Right lobe of liver (tissue), 6 donors: ENCODE results near the gene OSMR. TPM values are rescaled to one million over a fixed set of nuclear protein-coding genes. Genes with fewer than 3 reads are reported as not detected.

Source experiments
- ATAC-seq, 4 donors: fragments of 200-7000 bp; cut with Tn5 transposase; one replicate each; pipeline ENCODE4 v1.9.1; 2020; ENCODE audit warnings: mild to moderate bottlenecking in 4 of 4, moderate library complexity in 4 of 4
- DNase-seq, 3 donors: peaks; one replicate each; pipeline ENCODE4 v3.0.0-alpha.2; 2020
- H3K27ac ChIP-seq, 3 donors: fragments of 200-600 bp; one replicate each; pipeline ENCODE4 v1.8.0; 2022
- H3K27me3 ChIP-seq, 2 donors: fragments of 200-600 bp; one replicate each; pipeline ENCODE4 v1.8.0; 2022
- H3K36me3 ChIP-seq, 4 donors: fragments of 200-600 bp; sonication (generic) in 1 of 4; one replicate each; pipeline versions ENCODE4 v1.5.1 to v1.8.0; 2017 to 2022; ENCODE audit warnings: control low read depth in 1 of 4
- H3K4me1 ChIP-seq, 4 donors: fragments of 200-600 bp; sonication (generic) in 1 of 4; one replicate each; pipeline versions ENCODE4 v1.5.1 to v1.8.0; 2017 to 2022; ENCODE audit warnings: control low read depth in 1 of 4
- H3K4me3 ChIP-seq, 3 donors: fragments of 200-600 bp; one replicate each; pipeline ENCODE4 v1.8.0; 2022
- H3K9me3 ChIP-seq, 4 donors: fragments of 200-600 bp; sonication (generic) in 1 of 4; one replicate each; pipeline versions ENCODE4 v1.5.1 to v1.8.0; 2017 to 2022; ENCODE audit warnings: control low read depth in 1 of 4
- POLR2A ChIP-seq: fragments of 450-650 bp; IDR thresholded peaks from one replicate; pipeline ENCODE4 v1.6.1; 2017; ENCODE audit warnings: antibody characterized with exemption, mild to moderate bottlenecking
- WGBS: methylation state at CpG from one replicate; pipeline ENCODE4 v1.1.6; 2018; ENCODE audit warnings: low coverage, low lambda C conversion rate; ENCODE audit not compliant: insufficient coverage; ENCODE audit errors: missing lambda C conversion rate; 5-methylcytosine and 5-hydroxymethylcytosine counted together
- intact Hi-C, 2 donors: fragments of 100-400 bp; cut with DNase I; formaldehyde crosslinking; loops; one replicate each; pipeline versions ENCODE4 v1.11.2 to v1.14.1; 2022
- total RNA-seq, 6 experiments: library from RNA; depleted of rRNA in 2 of 6; stranded (reverse); fragments of >200 nt in 2 of 6; fragmentation: NEBNext Ultra II Directional in 3 of 6; extraction: Animal tissue kit (Norgen Biotek cat#: 25700) in 3 of 6; gene quantifications; one replicate each; pipeline versions ENCODE4 v1.1.0 to v1.2.4, GENCODE V29; 2016 to 2023
- TF ChIP-seq, protein P1 (sequence below), 4 donors: fragments of 200-600 bp in 3 of 4; fragments of 450-650 bp in 1 of 4; IDR thresholded peaks; one replicate each; pipeline versions ENCODE4 v1.5.1 to v1.8.0; 2016 to 2022; ENCODE audit warnings: antibody characterized with exemption in 4 of 4, mild to moderate bottlenecking in 2 of 4
- donor health status: DM: no; HTN: yes; CAD: no.
- donor health status: DM: no; HTN: no; CAD: no.
- donor health status: DM: no; HTN: no; CAD: no.
- donor health status: DM: no; HTN: yes; CAD: no.
- donor health status: DM: no; HTN: yes; CAD: no.

The OSMR gene
- total RNA-seq, 6 experiments from 2014 or later, result 3.9 to 44.8 (median 12.2) TPM

GRCh38 chr5:38921174-38921573 lies 75.4 kb downstream of the OSMR start:
- Histone ChIP-seq H3K9me3 (no peaks in the 10 kb centered on the region), H3K27me3 (no peaks in the 10 kb centered on the region), H3K27ac (no peak overlapping the region), H3K4me3 (no peak overlapping the region), H3K4me1 (no peaks in the 10 kb centered on the region), H3K36me3 (peaks cover 0 to 8% (median 2%) of the 10 kb centered on the region in 4 donors)
- no peak for ATAC-seq
- intact Hi-C loops, result no loop called here
- DNase-seq, result no peak
- 67% methylated on average over 1 of the region's 1 CpG for WGBS
- TF ChIP-seq, protein P1, sequence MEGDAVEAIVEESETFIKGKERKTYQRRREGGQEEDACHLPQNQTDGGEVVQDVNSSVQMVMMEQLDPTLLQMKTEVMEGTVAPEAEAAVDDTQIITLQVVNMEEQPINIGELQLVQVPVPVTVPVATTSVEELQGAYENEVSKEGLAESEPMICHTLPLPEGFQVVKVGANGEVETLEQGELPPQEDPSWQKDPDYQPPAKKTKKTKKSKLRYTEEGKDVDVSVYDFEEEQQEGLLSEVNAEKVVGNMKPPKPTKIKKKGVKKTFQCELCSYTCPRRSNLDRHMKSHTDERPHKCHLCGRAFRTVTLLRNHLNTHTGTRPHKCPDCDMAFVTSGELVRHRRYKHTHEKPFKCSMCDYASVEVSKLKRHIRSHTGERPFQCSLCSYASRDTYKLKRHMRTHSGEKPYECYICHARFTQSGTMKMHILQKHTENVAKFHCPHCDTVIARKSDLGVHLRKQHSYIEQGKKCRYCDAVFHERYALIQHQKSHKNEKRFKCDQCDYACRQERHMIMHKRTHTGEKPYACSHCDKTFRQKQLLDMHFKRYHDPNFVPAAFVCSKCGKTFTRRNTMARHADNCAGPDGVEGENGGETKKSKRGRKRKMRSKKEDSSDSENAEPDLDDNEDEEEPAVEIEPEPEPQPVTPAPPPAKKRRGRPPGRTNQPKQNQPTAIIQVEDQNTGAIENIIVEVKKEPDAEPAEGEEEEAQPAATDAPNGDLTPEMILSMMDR (IDR thresholded peaks at IDR 0.05), result no peak
- TF ChIP-seq POLR2A, result no peak

- TF ChIP-seq POLR2A, result no peak
- TF ChIP-seq, protein P1 (IDR thresholded peaks at IDR 0.05), result peak; percentile 38 to 76 (median 64)
- no peaks in the 10 kb centered on the region for H3K27me3 ChIP-seq
- H3K4me3 ChIP-seq, result no peak overlapping the region
- H3K27ac ChIP-seq, result no peak overlapping the region
- DNase-seq (peak in 2 of 3 donors; percentile 34 to 54), ATAC-seq (peak; percentile 85 to 89 (median 86))
- H3K36me3 ChIP-seq, result peaks cover 0 to 8% (median 2%) of the 10 kb centered on the region in 4 donors
- no peaks in the 10 kb centered on the region for H3K4me1 ChIP-seq
- 0% methylated on average over 1 of the region's 1 CpG for WGBS
- H3K9me3 ChIP-seq, result no peaks in the 10 kb centered on the region
- intact Hi-C loops, result no loop called here
These were observed 76.4 kb downstream of the OSMR start for GRCh38 chr5:38922199-38922598.

DNA sequence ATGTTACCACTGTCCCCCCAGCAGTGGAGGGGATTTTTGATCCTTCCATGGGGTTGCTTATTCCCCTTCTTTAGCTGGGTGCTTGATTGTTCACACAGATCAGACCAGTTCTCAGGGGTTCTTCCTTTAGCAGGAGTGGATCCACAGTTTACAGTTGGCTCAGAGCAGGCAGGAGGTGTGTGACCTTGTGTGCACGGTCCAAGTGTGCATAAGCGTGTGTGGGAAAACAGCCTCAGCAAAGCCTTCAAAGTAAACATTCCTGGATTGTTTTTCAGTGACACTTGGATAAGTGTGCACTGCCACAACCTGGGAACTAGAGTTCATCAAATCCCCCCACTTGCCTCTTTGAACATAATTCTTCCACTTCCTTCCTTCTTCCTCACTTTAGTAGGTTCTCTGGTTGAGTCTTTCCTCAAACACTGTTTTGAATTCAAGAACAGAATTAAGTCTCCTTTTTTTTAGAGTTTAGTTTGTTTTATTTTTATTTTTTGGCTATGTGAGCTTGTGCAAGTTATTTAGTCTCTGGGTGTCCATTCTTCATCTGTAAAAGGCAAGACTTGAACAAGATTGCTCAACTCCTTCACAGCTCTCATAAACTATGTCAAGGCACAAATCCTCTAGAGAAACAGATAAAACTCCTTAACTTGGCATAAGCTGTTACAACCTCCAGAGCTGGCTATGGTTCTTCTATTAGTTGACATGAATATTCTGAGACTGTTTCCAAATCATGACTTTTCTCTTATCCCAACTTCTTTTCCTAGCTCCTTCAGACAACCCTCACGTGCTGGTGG lies 78.0 kb downstream of the OSMR start:
- peak in 3 of 4 donors; percentile 16 to 49 (median 43) for ATAC-seq
- Histone ChIP-seq H3K27me3 (no peaks in the 10 kb centered on the region), H3K9me3 (no peaks in the 10 kb centered on the region), H3K36me3 (peaks cover 0 to 8% (median 3%) of the 10 kb centered on the region in 4 donors), H3K4me3 (no peak overlapping the region), H3K27ac (no peak overlapping the region), H3K4me1 (no peaks in the 10 kb centered on the region)
- intact Hi-C loops, result no loop called here
- TF ChIP-seq POLR2A, result no peak
- TF ChIP-seq, protein P1 (IDR thresholded peaks at IDR 0.05), result no peak
- WGBS, result 24% methylated on average over 3 of the region's 3 CpGs
- no peak for DNase-seq

DNA sequence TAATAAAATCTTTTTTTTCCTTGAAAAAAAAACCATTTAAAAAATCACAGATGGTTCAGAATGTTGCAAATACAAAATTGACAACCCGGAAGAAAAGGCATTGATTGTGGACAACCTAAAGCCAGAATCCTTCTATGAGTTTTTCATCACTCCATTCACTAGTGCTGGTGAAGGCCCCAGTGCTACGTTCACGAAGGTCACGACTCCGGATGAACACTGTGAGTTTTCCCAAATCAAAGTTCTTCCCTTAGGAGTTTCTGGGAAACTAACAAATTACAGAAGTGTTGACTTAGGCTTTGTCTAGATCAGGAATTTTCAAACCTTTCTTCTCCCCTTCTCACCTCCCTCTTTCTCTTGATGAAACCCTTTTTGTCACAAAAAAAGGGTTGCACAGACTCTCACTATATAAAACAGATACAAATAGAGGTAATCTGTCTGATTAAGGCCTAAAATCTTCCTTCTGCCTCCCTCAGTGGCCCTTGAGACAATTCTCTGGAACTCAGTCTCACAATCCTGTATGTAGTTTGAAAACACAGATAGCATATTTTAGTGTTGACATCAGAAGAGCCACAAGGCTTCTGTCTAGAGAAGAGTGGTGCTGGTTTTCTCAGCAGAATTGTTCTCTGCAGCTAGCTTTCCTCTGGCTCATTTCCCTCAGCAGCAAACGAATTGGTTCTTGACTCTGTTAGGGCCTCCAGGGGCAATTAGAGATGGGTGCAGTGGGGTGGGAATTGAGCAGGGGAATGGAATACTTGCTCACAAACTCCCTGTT lies 79.5 kb downstream of the OSMR start:
- DNase-seq (no peak), ATAC-seq (no peak)
- Histone ChIP-seq H3K27me3 (no peaks in the 10 kb centered on the region), H3K36me3 (peaks cover 0 to 8% (median 4%) of the 10 kb centered on the region in 4 donors), H3K4me3 (no peak overlapping the region), H3K9me3 (no peaks in the 10 kb centered on the region), H3K27ac (no peak overlapping the region), H3K4me1 (no peaks in the 10 kb centered on the region)
- no peak for TF ChIP-seq POLR2A
- TF ChIP-seq, protein P1 (IDR thresholded peaks at IDR 0.05), result no peak
- whole genome bisulfite sequencing, result 72% methylated on average over 5 of the region's 6 CpGs
- intact Hi-C loops, result no loop called here
